HEK293T (cell line): ENCODE results near the gene ABCA9.

Experiments
- BHLHE40 ChIP-seq: fragments of 450-650 bp; IDR thresholded peaks from 2 replicates; pipeline ENCODE4 v1.6.1; 2016; ENCODE audit warnings: mild to moderate bottlenecking, moderate library complexity, borderline replicate concordance
- CTBP1 ChIP-seq: fragments of 450-650 bp; IDR thresholded peaks from 2 replicates; pipeline ENCODE4 v1.6.1; 2016; ENCODE audit warnings: borderline replicate concordance
- ELF4 ChIP-seq: fragments of 450-650 bp; IDR thresholded peaks from 2 replicates; pipeline ENCODE4 v1.6.1; 2017; ENCODE audit warnings: antibody characterized with exemption
- FOXA1 ChIP-seq: fragments of 450-650 bp; IDR thresholded peaks from 2 replicates; pipeline ENCODE4 v1.6.1; 2016; ENCODE audit warnings: mild to moderate bottlenecking
- FOXM1 ChIP-seq: fragments of 450-650 bp; IDR thresholded peaks from 2 replicates; pipeline ENCODE4 v1.6.1; 2017; ENCODE audit warnings: mild to moderate bottlenecking, borderline replicate concordance
- L3MBTL2 ChIP-seq: fragments of 450-650 bp; conservative IDR thresholded peaks from 2 replicates; pipeline ENCODE4 v1.6.1; 2016; ENCODE audit warnings: mild to moderate bottlenecking
- LEF1 ChIP-seq: fragments of 450-650 bp; IDR thresholded peaks from 2 replicates; pipeline ENCODE4 v1.6.1; 2017; ENCODE audit warnings: mild to moderate bottlenecking, borderline replicate concordance
- PKNOX1 ChIP-seq: fragments of 450-650 bp; IDR thresholded peaks from 2 replicates; pipeline ENCODE4 v1.6.1; 2016
- SP1 ChIP-seq: fragments of 450-650 bp; IDR thresholded peaks from 2 replicates; pipeline ENCODE4 v1.6.1; 2017
- SUZ12 ChIP-seq: fragments of 450-650 bp; IDR thresholded peaks from 2 replicates; pipeline ENCODE4 v1.6.1; 2016; ENCODE audit warnings: mild to moderate bottlenecking
- TARDBP ChIP-seq: fragments of 450-650 bp; IDR thresholded peaks from 2 replicates; pipeline ENCODE4 v1.6.1; 2016
- ZNF384 ChIP-seq: fragments of 450-650 bp; IDR thresholded peaks from 2 replicates; pipeline ENCODE4 v1.6.1; 2016

GRCh38 chr17:68944435-68945035 lies 116.2 kb downstream of the ABCA9 start:
- TF ChIP-seq SP1 = no peak
- TF ChIP-seq ZNF384 = no peak
- no peak for TF ChIP-seq ELF4
- TF ChIP-seq FOXA1 = no peak
- TF ChIP-seq CTBP1 = no peak
- TF ChIP-seq TARDBP = no peak
- TF ChIP-seq PKNOX1 = no peak
- no peak for TF ChIP-seq FOXM1
- TF ChIP-seq BHLHE40 = no peak
- no peak for TF ChIP-seq SUZ12
- TF ChIP-seq L3MBTL2 = no peak
- TF ChIP-seq LEF1 = no peak
